HepG2 (cell line): ENCODE data around the gene KCTD16.

Experiments used
- CEBPG ChIP-seq: IDR thresholded peaks from 2 replicates; pipeline ENCODE4 v1.6.1; 2016
- CTCF ChIP-seq: sonication (generic); formaldehyde crosslinking; IDR thresholded peaks from 2 replicates; pipeline ENCODE4 v1.5.0; 2020; ENCODE audit warnings: mild to moderate bottlenecking, missing genetic modification reagents, moderate library complexity
- E2F2 ChIP-seq: sonication (generic); formaldehyde crosslinking; IDR thresholded peaks from 2 replicates; pipeline ENCODE4 v1.4.0; 2020; ENCODE audit warnings: missing genetic modification reagents, borderline replicate concordance
- KDM1A ChIP-seq: IDR thresholded peaks from 2 replicates; pipeline ENCODE4 v1.6.1; 2016; ENCODE audit warnings: missing compliant biosample characterization
- MXI1 ChIP-seq: IDR thresholded peaks from 3 replicates; pipeline ENCODE4 v1.6.1; 2012; ENCODE audit warnings: low read depth, low read length, inconsistent platforms, borderline replicate concordance
- NONO ChIP-seq, 2 experiments: fragments of 450-650 bp in 1 of 2; sonication (generic) in 1 of 2; formaldehyde crosslinking in 1 of 2; IDR thresholded peaks in 1 of 2; conservative IDR thresholded peaks in 1 of 2; 2 replicates each; pipeline versions ENCODE4 v1.6.1 to v1.8.0; 2017 to 2022; ENCODE audit warnings: mild to moderate bottlenecking in 1 of 2, missing genetic modification reagents in 1 of 2, moderate library complexity in 1 of 2
- RFX5 ChIP-seq: IDR thresholded peaks from 2 replicates; pipeline ENCODE4 v1.6.1; 2011; ENCODE audit warnings: low read depth, low read length, improper control_type of control experiment
- ZBTB44 ChIP-seq: sonication (generic); formaldehyde crosslinking; IDR thresholded peaks from 2 replicates; pipeline ENCODE4 v1.4.0; 2020; ENCODE audit warnings: missing genetic modification reagents
- ZNF263 ChIP-seq: sonication (generic); formaldehyde crosslinking; IDR thresholded peaks from 2 replicates; pipeline ENCODE4 v1.4.0; 2020; ENCODE audit warnings: missing genetic modification reagents
- ZNF7 ChIP-seq: IDR thresholded peaks from 2 replicates; pipeline ENCODE4 v1.6.1; 2016; ENCODE audit warnings: missing biosample characterization, missing genetic modification reagents
- TF ChIP-seq, protein P1 (sequence below), 2 experiments: IDR thresholded peaks; 2 replicates each; pipeline ENCODE4 v1.6.1; 2011 to 2012; ENCODE audit warnings: low read length in 2 of 2, borderline replicate concordance in 1 of 2, low read depth in 1 of 2, mild to moderate bottlenecking in 1 of 2, moderate library complexity in 1 of 2
- TF ChIP-seq, protein P2 (sequence below): conservative IDR thresholded peaks from 2 replicates; pipeline ENCODE4 v1.6.1; 2018; ENCODE audit warnings: missing genetic modification reagents
- TF ChIP-seq, protein P3 (sequence below): sonication (generic); IDR thresholded peaks from 2 replicates; pipeline ENCODE4 v1.6.1; 2016; ENCODE audit warnings: low read depth, borderline replicate concordance

DNA sequence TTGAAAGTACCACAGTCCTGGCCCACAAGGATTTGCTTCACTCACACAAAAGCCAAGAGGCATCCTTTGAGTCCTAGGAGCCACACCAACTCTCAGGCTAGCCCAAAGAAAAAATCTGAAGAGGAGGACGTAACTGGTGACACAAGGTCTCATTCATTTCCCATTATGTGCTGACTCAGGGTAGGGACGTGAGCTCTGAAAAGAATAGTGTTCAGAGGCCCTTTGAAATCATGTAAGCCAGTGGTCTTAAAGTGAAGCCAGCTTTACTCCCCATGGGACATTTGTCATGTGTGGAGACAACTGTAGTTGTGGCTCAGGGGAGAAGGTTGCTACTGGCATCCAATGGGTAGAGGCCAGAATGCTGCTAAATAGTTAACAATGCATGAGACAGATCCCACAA is 332.4 kb downstream of the KCTD16 start:
- no peak for TF ChIP-seq KDM1A
- TF ChIP-seq MXI1: no peak
- no peak for TF ChIP-seq E2F2
- no peak for TF ChIP-seq ZNF263 (CRISPR knock-in tag)
- TF ChIP-seq, protein P1, sequence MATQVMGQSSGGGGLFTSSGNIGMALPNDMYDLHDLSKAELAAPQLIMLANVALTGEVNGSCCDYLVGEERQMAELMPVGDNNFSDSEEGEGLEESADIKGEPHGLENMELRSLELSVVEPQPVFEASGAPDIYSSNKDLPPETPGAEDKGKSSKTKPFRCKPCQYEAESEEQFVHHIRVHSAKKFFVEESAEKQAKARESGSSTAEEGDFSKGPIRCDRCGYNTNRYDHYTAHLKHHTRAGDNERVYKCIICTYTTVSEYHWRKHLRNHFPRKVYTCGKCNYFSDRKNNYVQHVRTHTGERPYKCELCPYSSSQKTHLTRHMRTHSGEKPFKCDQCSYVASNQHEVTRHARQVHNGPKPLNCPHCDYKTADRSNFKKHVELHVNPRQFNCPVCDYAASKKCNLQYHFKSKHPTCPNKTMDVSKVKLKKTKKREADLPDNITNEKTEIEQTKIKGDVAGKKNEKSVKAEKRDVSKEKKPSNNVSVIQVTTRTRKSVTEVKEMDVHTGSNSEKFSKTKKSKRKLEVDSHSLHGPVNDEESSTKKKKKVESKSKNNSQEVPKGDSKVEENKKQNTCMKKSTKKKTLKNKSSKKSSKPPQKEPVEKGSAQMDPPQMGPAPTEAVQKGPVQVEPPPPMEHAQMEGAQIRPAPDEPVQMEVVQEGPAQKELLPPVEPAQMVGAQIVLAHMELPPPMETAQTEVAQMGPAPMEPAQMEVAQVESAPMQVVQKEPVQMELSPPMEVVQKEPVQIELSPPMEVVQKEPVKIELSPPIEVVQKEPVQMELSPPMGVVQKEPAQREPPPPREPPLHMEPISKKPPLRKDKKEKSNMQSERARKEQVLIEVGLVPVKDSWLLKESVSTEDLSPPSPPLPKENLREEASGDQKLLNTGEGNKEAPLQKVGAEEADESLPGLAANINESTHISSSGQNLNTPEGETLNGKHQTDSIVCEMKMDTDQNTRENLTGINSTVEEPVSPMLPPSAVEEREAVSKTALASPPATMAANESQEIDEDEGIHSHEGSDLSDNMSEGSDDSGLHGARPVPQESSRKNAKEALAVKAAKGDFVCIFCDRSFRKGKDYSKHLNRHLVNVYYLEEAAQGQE (IDR thresholded peaks at IDR 0.05; ENCODE audit: borderline replicate concordance in 1 of 2, low read depth in 1 of 2, low read length in 2 of 2): no peak
- TF ChIP-seq, protein P2, sequence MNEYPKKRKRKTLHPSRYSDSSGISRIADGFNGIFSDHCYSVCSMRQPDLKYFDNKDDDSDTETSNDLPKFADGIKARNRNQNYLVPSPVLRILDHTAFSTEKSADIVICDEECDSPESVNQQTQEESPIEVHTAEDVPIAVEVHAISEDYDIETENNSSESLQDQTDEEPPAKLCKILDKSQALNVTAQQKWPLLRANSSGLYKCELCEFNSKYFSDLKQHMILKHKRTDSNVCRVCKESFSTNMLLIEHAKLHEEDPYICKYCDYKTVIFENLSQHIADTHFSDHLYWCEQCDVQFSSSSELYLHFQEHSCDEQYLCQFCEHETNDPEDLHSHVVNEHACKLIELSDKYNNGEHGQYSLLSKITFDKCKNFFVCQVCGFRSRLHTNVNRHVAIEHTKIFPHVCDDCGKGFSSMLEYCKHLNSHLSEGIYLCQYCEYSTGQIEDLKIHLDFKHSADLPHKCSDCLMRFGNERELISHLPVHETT (CRISPR knock-in tag): no peak
- TF ChIP-seq ZNF7 (CRISPR knock-in tag): no peak
- no peak for TF ChIP-seq NONO (IDR thresholded peaks at IDR 0.05)
- no peak for TF ChIP-seq NONO (CRISPR knock-in tag; conservative IDR thresholded peaks at IDR 0.05)
- no peak for TF ChIP-seq RFX5
- TF ChIP-seq, protein P3, sequence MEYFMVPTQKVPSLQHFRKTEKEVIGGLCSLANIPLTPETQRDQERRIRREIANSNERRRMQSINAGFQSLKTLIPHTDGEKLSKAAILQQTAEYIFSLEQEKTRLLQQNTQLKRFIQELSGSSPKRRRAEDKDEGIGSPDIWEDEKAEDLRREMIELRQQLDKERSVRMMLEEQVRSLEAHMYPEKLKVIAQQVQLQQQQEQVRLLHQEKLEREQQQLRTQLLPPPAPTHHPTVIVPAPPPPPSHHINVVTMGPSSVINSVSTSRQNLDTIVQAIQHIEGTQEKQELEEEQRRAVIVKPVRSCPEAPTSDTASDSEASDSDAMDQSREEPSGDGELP: no peak
- TF ChIP-seq ZBTB44 (CRISPR knock-in tag): no peak
- no peak for TF ChIP-seq CTCF (CRISPR knock-in tag)
- no peak for TF ChIP-seq CEBPG
